Uterus (tissue), 4 donors: Measurements from ENCODE around the gene HSPBP1. TPM values are rescaled to one million over a fixed set of nuclear protein-coding genes. Genes with fewer than 3 reads are reported as not detected.

Experiments
- DNase-seq, 2 donors: peaks; one replicate each; pipeline ENCODE4 v3.0.0-alpha.2; 2019 to 2020
- H3K27ac ChIP-seq, 2 donors: fragments of 200-600 bp; sonication (generic); 1 replicate in 1 of 2; 2 replicates in 1 of 2; pipeline ENCODE4 v1.5.1; 2016 to 2018
- H3K27me3 ChIP-seq, 2 donors: fragments of 200-600 bp; sonication (generic); one replicate each; pipeline ENCODE4 v1.5.1; 2018 to 2019; ENCODE audit warnings: control low read depth in 1 of 2
- H3K36me3 ChIP-seq, 2 donors: fragments of 200-600 bp; sonication (generic); one replicate each; pipeline ENCODE4 v1.5.1; 2019; ENCODE audit warnings: control low read depth in 1 of 2
- H3K4me1 ChIP-seq, 2 donors: fragments of 200-600 bp; sonication (generic); one replicate each; pipeline ENCODE4 v1.5.1; 2018 to 2019; ENCODE audit warnings: control low read depth in 1 of 2
- H3K4me3 ChIP-seq, 2 donors: fragments of 200-600 bp; sonication (generic); 1 replicate in 1 of 2; 2 replicates in 1 of 2; pipeline ENCODE4 v1.5.1; 2018 to 2019; ENCODE audit warnings: mild to moderate bottlenecking in 1 of 2
- H3K9me3 ChIP-seq, 2 donors: fragments of 200-600 bp; sonication (generic); one replicate each; pipeline ENCODE4 v1.5.1; 2019; ENCODE audit warnings: control low read depth in 1 of 2
- POLR2A ChIP-seq, 2 donors: fragments of 450-650 bp; IDR thresholded peaks; one replicate each; pipeline ENCODE4 v1.6.1; 2016; ENCODE audit warnings: antibody characterized with exemption in 2 of 2, mild to moderate bottlenecking in 1 of 2, moderate library complexity in 1 of 2
- intact Hi-C: fragments of 100-400 bp; cut with DNase I; formaldehyde crosslinking; loops from one replicate; pipeline ENCODE4 v1.15.1; 2023; ENCODE audit warnings: low total_unique reads
- total RNA-seq, 4 donors: library from RNA; depleted of rRNA in 3 of 4; stranded (reverse); fragments of >200 nt in 3 of 4; gene quantifications; one replicate each; pipeline versions ENCODE4 v1.1.0 to v1.2.4, GENCODE V29; 2014 to 2023
- TF ChIP-seq, protein P1 (sequence below), 4 experiments: fragments of 200-600 bp in 2 of 4; fragments of 450-650 bp in 2 of 4; sonication (generic) in 2 of 4; IDR thresholded peaks; one replicate each; pipeline ENCODE4 v1.5.1; 2016 to 2019; ENCODE audit warnings: antibody characterized with exemption in 4 of 4, mild to moderate bottlenecking in 2 of 4, moderate library complexity in 1 of 4
- donor health status: DM: yes; HTN: yes; CAD: no.

Gene HSPBP1
- total RNA-seq, 4 donors from 2014 or later = 1.3 to 37.4 (median 25.6) TPM

DNA sequence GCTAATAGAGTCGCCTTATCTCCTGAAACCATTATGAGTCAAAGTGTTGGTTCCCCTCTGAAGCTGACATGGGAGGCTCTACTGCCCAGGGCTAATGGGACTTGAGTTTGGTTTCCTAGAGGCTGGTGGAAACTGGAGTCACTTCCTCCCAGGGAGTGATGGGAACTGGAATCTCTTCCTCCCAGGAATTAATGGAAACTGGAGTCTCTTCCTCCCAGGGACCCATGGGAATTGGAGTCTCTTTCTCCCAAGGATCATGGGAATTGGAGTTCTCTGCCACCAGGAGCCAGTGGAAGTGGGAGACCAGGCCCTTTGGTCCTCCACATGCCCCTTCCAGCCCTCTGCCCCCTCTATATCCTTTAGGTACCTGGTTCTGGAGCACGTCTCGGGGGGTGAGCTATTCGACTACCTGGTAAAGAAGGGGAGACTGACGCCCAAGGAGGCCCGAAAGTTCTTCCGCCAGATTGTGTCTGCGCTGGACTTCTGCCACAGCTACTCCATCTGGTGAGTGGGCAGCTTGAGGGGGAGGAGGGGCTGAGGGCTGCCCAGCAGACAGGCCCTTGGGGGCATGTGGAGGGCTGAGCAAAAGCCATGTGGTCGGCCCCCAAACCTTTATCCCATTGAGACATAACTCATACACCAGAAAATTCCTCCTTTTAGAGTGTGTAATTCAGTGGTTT, 9.3 kb upstream of the HSPBP1 start:
- no peak overlapping the region for H3K27ac ChIP-seq
- no peaks in the 10 kb centered on the region for H3K36me3 ChIP-seq
- DNase-seq = no peak
- no peaks in the 10 kb centered on the region for H3K27me3 ChIP-seq
- no peak overlapping the region for H3K4me3 ChIP-seq
- intact Hi-C loops = loop anchor here (10.0 kb wide), 1 partner anchor 166 kb away; no protein-coding TSS in a partner anchor
- H3K9me3 ChIP-seq = no peaks in the 10 kb centered on the region
- H3K4me1 ChIP-seq = peaks cover 0 to 2% of the 10 kb centered on the region in 2 donors
- no peak for TF ChIP-seq POLR2A (IDR thresholded peaks at IDR 0.05)
- TF ChIP-seq, protein P1, sequence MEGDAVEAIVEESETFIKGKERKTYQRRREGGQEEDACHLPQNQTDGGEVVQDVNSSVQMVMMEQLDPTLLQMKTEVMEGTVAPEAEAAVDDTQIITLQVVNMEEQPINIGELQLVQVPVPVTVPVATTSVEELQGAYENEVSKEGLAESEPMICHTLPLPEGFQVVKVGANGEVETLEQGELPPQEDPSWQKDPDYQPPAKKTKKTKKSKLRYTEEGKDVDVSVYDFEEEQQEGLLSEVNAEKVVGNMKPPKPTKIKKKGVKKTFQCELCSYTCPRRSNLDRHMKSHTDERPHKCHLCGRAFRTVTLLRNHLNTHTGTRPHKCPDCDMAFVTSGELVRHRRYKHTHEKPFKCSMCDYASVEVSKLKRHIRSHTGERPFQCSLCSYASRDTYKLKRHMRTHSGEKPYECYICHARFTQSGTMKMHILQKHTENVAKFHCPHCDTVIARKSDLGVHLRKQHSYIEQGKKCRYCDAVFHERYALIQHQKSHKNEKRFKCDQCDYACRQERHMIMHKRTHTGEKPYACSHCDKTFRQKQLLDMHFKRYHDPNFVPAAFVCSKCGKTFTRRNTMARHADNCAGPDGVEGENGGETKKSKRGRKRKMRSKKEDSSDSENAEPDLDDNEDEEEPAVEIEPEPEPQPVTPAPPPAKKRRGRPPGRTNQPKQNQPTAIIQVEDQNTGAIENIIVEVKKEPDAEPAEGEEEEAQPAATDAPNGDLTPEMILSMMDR (IDR thresholded peaks at IDR 0.05) = no peak

- TF ChIP-seq, protein P1 (IDR thresholded peaks at IDR 0.05) = no peak
- TF ChIP-seq POLR2A (IDR thresholded peaks at IDR 0.05) = no peak
- H3K9me3 ChIP-seq = no peaks in the 10 kb centered on the region
- intact Hi-C loops = loop anchor here (10.0 kb wide), 1 partner anchor 167 kb away; no protein-coding TSS in a partner anchor
- DNase-seq = no peak
- H3K4me3 ChIP-seq = no peak overlapping the region
- H3K27me3 ChIP-seq = no peaks in the 10 kb centered on the region
- H3K27ac ChIP-seq = no peak overlapping the region
- H3K36me3 ChIP-seq = no peaks in the 10 kb centered on the region
- H3K4me1 ChIP-seq = peaks cover 0 to 5% of the 10 kb centered on the region in 2 donors
Measured at GRCh38 chr19:55287361-55288079, 7.6 kb upstream of the HSPBP1 start.

GRCh38 chr19:55285229-55285890, 5.5 kb upstream of the HSPBP1 start:
- Histone ChIP-seq H3K36me3 (no peaks in the 10 kb centered on the region), H3K27me3 (no peaks in the 10 kb centered on the region), H3K4me3 (no peak overlapping the region), H3K9me3 (no peaks in the 10 kb centered on the region), H3K4me1 (peaks cover 0 to 5% of the 10 kb centered on the region in 2 donors), H3K27ac (peak overlapping the region; percentile 90)
- no peak for DNase-seq
- intact Hi-C loops = loop anchor here (10.0 kb wide), 1 partner anchor 169 kb away; no protein-coding TSS in a partner anchor
- TF ChIP-seq, protein P1 (IDR thresholded peaks at IDR 0.05) = no peak
- no peak for TF ChIP-seq POLR2A (IDR thresholded peaks at IDR 0.05)

DNA sequence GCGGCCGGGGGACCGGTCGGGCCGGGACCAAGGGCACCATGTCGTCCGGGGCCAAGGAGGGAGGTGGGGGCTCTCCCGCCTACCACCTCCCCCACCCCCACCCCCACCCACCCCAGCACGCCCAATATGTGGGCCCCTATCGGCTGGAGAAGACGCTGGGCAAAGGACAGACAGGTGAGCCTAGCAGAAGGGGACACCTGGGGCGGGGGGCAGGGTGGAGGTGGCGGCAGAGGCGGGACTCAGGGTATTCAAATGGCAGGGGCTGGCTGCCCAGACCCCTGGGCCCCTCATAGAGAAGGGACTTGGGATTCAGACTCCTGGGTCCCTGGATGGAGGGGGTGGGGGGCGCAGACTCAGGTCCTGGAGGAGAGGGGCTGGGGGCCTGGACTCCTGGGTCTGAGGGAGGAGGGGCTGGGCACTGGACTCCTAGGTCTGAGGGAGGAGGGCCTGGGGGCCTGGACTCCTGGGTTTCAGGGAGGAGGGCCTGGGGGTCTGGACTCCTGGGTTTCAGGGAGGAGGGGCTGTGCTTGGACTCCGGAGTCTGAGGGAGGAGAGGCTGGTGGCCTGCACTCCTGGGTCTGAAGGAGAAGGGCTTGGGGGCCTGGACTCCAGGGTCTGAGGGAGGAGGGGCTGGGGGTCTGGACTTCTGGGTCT, 4.6 kb upstream of the HSPBP1 start:
- no peaks in the 10 kb centered on the region for H3K27me3 ChIP-seq
- DNase-seq = no peak
- intact Hi-C loops = loop anchor here (10.0 kb wide), 1 partner anchor 170 kb away; no protein-coding TSS in a partner anchor
- no peaks in the 10 kb centered on the region for H3K36me3 ChIP-seq
- H3K4me3 ChIP-seq = peak overlapping the region; percentile 26 to 61
- no peaks in the 10 kb centered on the region for H3K9me3 ChIP-seq
- H3K27ac ChIP-seq = peak overlapping the region; percentile 90
- TF ChIP-seq, protein P1 (IDR thresholded peaks at IDR 0.05) = no peak
- TF ChIP-seq POLR2A (IDR thresholded peaks at IDR 0.05) = no peak
- H3K4me1 ChIP-seq = peaks cover 0 to 5% of the 10 kb centered on the region in 2 donors
